K562 (cell line): Measurements from ENCODE around the gene CLEC4C. TPM values are rescaled to one million over a fixed set of nuclear protein-coding genes. Genes with fewer than 3 reads are reported as not detected.

ENCODE experiments used
- ATAC-seq: fragments of 200-7000 bp; cut with Tn5 transposase; 3 replicates; pipeline ENCODE4 v1.9.1; 2020; ENCODE audit warnings: moderate library complexity
- BruUV-seq: library from RNA; stranded (reverse); fragments of 400-500 nt; replicated peaks from 2 replicates; lab custom pipeline; 2021; lab: Mats Ljungman, UMichigan
- CTCF ChIA-PET: fragments of 300-600 bp; formaldehyde crosslinking; extraction: SDS; loops from one replicate; lab custom pipeline; 2021; ENCODE audit warnings: low intra/inter-chr PET ratio; lab: Yijun Ruan, JAX
- POLR2A ChIA-PET: fragments of 300-600, 350-650 bp; sonication (Branson Sonifier 250); formaldehyde crosslinking; extraction: SDS; loops from one replicate; lab custom pipeline; 2021; ENCODE audit warnings: antibody characterized with exemption, inconsistent platforms; lab: Yijun Ruan, JAX
- DNase-seq, 4 experiments: peaks; one replicate each; pipeline versions ENCODE4 v3.0.0 to v3.0.0-alpha.2; 2011 to 2018; ENCODE audit warnings: low spot score in 3 of 4, mixed read lengths in 3 of 4; ENCODE audit errors: extremely low read depth in 1 of 4
- FAIRE-seq: peaks from 2 replicates; lab custom pipeline; 2011; peaks lifted over from hg19 to GRCh38; lab: Jason Lieb, UNC
- H2AFZ ChIP-seq: 2 replicates; pipeline ENCODE4 v1.6.0; 2011; ENCODE audit warnings: low read depth, low read length, control low read depth, inconsistent platforms
- H3K27ac ChIP-seq: fragments of 200-600 bp; 3 replicates; pipeline ENCODE4 v1.8.0; 2011; ENCODE audit warnings: low read depth, mild to moderate bottlenecking, control low read depth, inconsistent platforms, low read length, moderate library complexity, mixed read lengths; ENCODE audit errors: extremely low read depth
- H3K27me3 ChIP-seq, 2 experiments: fragments of 300-600 bp in 1 of 2; 2 replicates in 1 of 2; 3 replicates in 1 of 2; pipeline versions ENCODE4 v1.6.0 to v1.8.0; 2011; ENCODE audit warnings: inconsistent platforms in 2 of 2, low read length in 2 of 2, mild to moderate bottlenecking in 1 of 2, mixed read lengths in 1 of 2, moderate library complexity in 1 of 2; ENCODE audit not compliant: control insufficient read depth in 2 of 2, insufficient read depth in 2 of 2
- H3K36me3 ChIP-seq: fragments of 300-600 bp; 3 replicates; pipeline ENCODE4 v1.8.0; 2011; ENCODE audit warnings: mild to moderate bottlenecking, low read length, inconsistent platforms; ENCODE audit not compliant: control insufficient read depth, insufficient read depth
- H3K4me1 ChIP-seq, 2 experiments: fragments of 200-600 bp in 1 of 2; replicated peaks in 1 of 2; 2 replicates in 1 of 2; 3 replicates in 1 of 2; pipeline versions ENCODE4 v1.5.1 to v1.8.0; 2011; ENCODE audit warnings: inconsistent platforms in 2 of 2, low read length in 2 of 2, mild to moderate bottlenecking in 1 of 2, mixed read lengths in 1 of 2, moderate library complexity in 1 of 2; ENCODE audit not compliant: control insufficient read depth in 2 of 2, insufficient read depth in 2 of 2
- H3K4me2 ChIP-seq: 2 replicates; pipeline ENCODE4 v1.6.1; 2011; ENCODE audit warnings: low read length, control low read depth, inconsistent platforms, mixed read lengths; ENCODE audit not compliant: insufficient read depth
- H3K4me3 ChIP-seq: fragments of 200-600 bp; sonication (generic), shearing (Covaris generic); 2 replicates; pipeline ENCODE4 v1.5.1; 2016; ENCODE audit warnings: control low read depth, inconsistent platforms
- H3K79me2 ChIP-seq: fragments of 200-600 bp; 3 replicates; pipeline ENCODE4 v1.8.0; 2011; ENCODE audit warnings: low read length, inconsistent platforms; ENCODE audit not compliant: control insufficient read depth, insufficient read depth
- H3K9ac ChIP-seq, 2 experiments: 2 replicates each; pipeline versions ENCODE4 v1.6.0 to v1.6.1; 2011; ENCODE audit warnings: low read depth in 2 of 2, low read length in 2 of 2, control low read depth in 1 of 2, inconsistent platforms in 1 of 2, mild to moderate bottlenecking in 1 of 2, mixed read lengths in 1 of 2; ENCODE audit not compliant: insufficient read depth in 1 of 2
- H3K9me1 ChIP-seq: one replicate; pipeline ENCODE4 v1.6.0; 2011; ENCODE audit warnings: inconsistent platforms, mild to moderate bottlenecking, low read length, moderate library complexity; ENCODE audit not compliant: control insufficient read depth, insufficient read depth
- H3K9me3 ChIP-seq: replicated peaks from 2 replicates; pipeline ENCODE4 v1.5.1; 2011; ENCODE audit warnings: low read depth, low read length, inconsistent platforms; ENCODE audit not compliant: control insufficient read depth, insufficient read depth
- H4K20me1 ChIP-seq: replicated peaks from 2 replicates; pipeline ENCODE4 v1.6.1; 2011; ENCODE audit warnings: low read length, inconsistent platforms, mixed read lengths; ENCODE audit not compliant: control insufficient read depth, insufficient read depth
- BCOR ChIP-seq: fragments of 450-650 bp; IDR thresholded peaks from 2 replicates; pipeline ENCODE4 v1.6.1; 2016
- EP300 ChIP-seq: IDR thresholded peaks from 2 replicates; pipeline ENCODE4 v1.6.1; 2012; ENCODE audit warnings: low read length, improper control_type of control experiment
- EWSR1 ChIP-seq: fragments of 450-650 bp; IDR thresholded peaks from 2 replicates; pipeline ENCODE4 v1.6.1; 2018; ENCODE audit warnings: borderline replicate concordance, mild to moderate bottlenecking, low read depth, moderate library complexity; ENCODE audit not compliant: partially characterized antibody
- ID3 ChIP-seq, 2 experiments: fragments of 250-450 bp in 1 of 2; fragments of 450-650 bp in 1 of 2; sonication (Bioruptor Pico) in 1 of 2; IDR thresholded peaks; 2 replicates each; pipeline versions ENCODE4 v1.6.1 to v1.8.0; 2016 to 2021; ENCODE audit warnings: mild to moderate bottlenecking in 2 of 2, moderate library complexity in 2 of 2, missing compliant biosample characterization in 1 of 2, missing genetic modification characterization in 1 of 2
- KDM4B ChIP-seq, 2 experiments: fragments of 450-650 bp in 1 of 2; sonication (generic) in 1 of 2; IDR thresholded peaks; 2 replicates each; pipeline ENCODE4 v1.6.1; 2016 to 2017; ENCODE audit warnings: borderline replicate concordance in 2 of 2, antibody characterized with exemption in 1 of 2, low read depth in 1 of 2, mild to moderate bottlenecking in 1 of 2
- RCOR1 ChIP-seq, 2 experiments: IDR thresholded peaks; 2 replicates each; pipeline ENCODE4 v1.6.1; 2012; ENCODE audit warnings: low read depth in 2 of 2, low read length in 2 of 2, borderline replicate concordance in 1 of 2, improper control_type of control experiment in 1 of 2
- RERE ChIP-seq: sonication (generic); formaldehyde crosslinking; IDR thresholded peaks from 2 replicates; pipeline ENCODE4 v1.8.0; 2023; ENCODE audit warnings: missing genetic modification reagents, mild to moderate bottlenecking, borderline replicate concordance
- RFX5 ChIP-seq: IDR thresholded peaks from 2 replicates; pipeline ENCODE4 v1.6.1; 2011; ENCODE audit warnings: low read depth, mild to moderate bottlenecking, improper control_type of control experiment, low read length
- SMARCC2 ChIP-seq: fragments of 450-650 bp; IDR thresholded peaks from 2 replicates; pipeline ENCODE4 v1.6.1; 2017; ENCODE audit warnings: antibody characterized with exemption, moderate library complexity, mild to moderate bottlenecking, low read depth
- SNAPC5 ChIP-seq: fragments of 250-450 bp; sonication (Bioruptor Pico); IDR thresholded peaks from 2 replicates; pipeline ENCODE4 v1.8.0; 2021; ENCODE audit warnings: moderate library complexity, mild to moderate bottlenecking, inconsistent platforms
- TAL1 ChIP-seq: fragments of 450-650 bp; IDR thresholded peaks from 2 replicates; pipeline ENCODE4 v1.6.1; 2016; ENCODE audit warnings: mild to moderate bottlenecking
- TRIM28 ChIP-seq: fragments of 450-650 bp; IDR thresholded peaks from 2 replicates; pipeline ENCODE4 v1.6.1; 2017
- ZNF24 ChIP-seq: fragments of 450-650 bp; IDR thresholded peaks from 2 replicates; pipeline ENCODE4 v1.6.1; 2016
- ZNF445 ChIP-seq: fragments of 250-450 bp; sonication (Bioruptor Pico); IDR thresholded peaks from 2 replicates; pipeline ENCODE4 v1.4.0; 2020; ENCODE audit warnings: low read depth, mild to moderate bottlenecking, moderate library complexity
- ZNF551 ChIP-seq: fragments of 250-450 bp; sonication (Bioruptor Pico); IDR thresholded peaks from 2 replicates; pipeline ENCODE4 v1.5.0; 2021; ENCODE audit warnings: mild to moderate bottlenecking, moderate library complexity
- WGBS: fragments of 100-300 bp; shearing (Covaris generic); methylation state at CpG from one replicate; pipeline ENCODE4 v1.1.6; 2016; ENCODE audit warnings: low coverage, mixed read lengths; ENCODE audit not compliant: insufficient coverage; ENCODE audit errors: missing lambda C conversion rate; 5-methylcytosine and 5-hydroxymethylcytosine counted together
- in situ Hi-C: fragments of 300-500 bp; cut with MboI; formaldehyde crosslinking; loops from 4 replicates; pipeline ENCODE4 v1.15.0; 2018; ENCODE audit warnings: inconsistent platforms, mixed read lengths
- intact Hi-C: fragments of 100-400 bp; cut with micrococcal nuclease; formaldehyde crosslinking; loops from 2 replicates; pipeline ENCODE4 v1.14.2; 2022
- polyA plus RNA-seq, 8 experiments: library from polyadenylated mRNA; depleted of rRNA in 4 of 8; stranded (reverse) in 5 of 8; unstranded in 3 of 8; fragments of >200 nt; fragmentation: Nextera tagmentation in 2 of 8; fragmentation: Illumina TruSeq in 1 of 8; extraction: Ambion mirVana in 2 of 8; extraction: Trizol in 1 of 8; gene quantifications; 2 replicates each; pipeline versions ENCODE4 v1.2.1 to v1.2.3, GENCODE V29; 2011 to 2014; ENCODE audit warnings: inconsistent platforms in 1 of 8, missing spikeins in 1 of 8
- total RNA-seq, 7 experiments: library from RNA; depleted of rRNA in 6 of 7; stranded (reverse); fragments of >200 nt in 6 of 7; fragmentation: Illumina TruSeq in 2 of 7; extraction: Trizol in 2 of 7; gene quantifications; 2 replicates each; pipeline versions ENCODE4 v1.2.1 to v1.2.3, GENCODE V29; 2011 to 2021; ENCODE audit warnings: low replicate concordance in 1 of 7

The CLEC4C gene
- total and polyA plus RNA-seq, 9 of the 15 experiments (the other 6 are each of a cell fraction or from before 2014, with no cell fraction given), result not detected

- H3K79me2 ChIP-seq, result no peaks in the 10 kb centered on the region
- H2AFZ ChIP-seq, result no peak overlapping the region
- H4K20me1 ChIP-seq, result no peaks in the 10 kb centered on the region
- POLR2A ChIA-PET, result interaction anchor here (0.7 to 1.1 kb wide), 2 partner anchors 13 to 83 kb away, joined by 3 read pairs; no protein-coding TSS in a partner anchor
- in situ Hi-C loops, result no loop called here
- no peak overlapping the region for H3K4me2 ChIP-seq
- H3K9me3 ChIP-seq, result no peaks in the 10 kb centered on the region
- BruUV-seq, result no TSS peak
- no peaks in the 10 kb centered on the region for H3K9me1 ChIP-seq
- CTCF ChIA-PET, result no interaction called here
- no peak for DNase-seq
- H3K9ac ChIP-seq, result no peak overlapping the region
- FAIRE-seq, result no peak
- intact Hi-C loops, result no loop called here
- WGBS, result 5% methylated on average over 3 of the region's 3 CpGs
- H3K4me1 ChIP-seq, result no peaks in the 10 kb centered on the region
- H3K36me3 ChIP-seq, result no peaks in the 10 kb centered on the region
- ATAC-seq, result no peak
- H3K27ac ChIP-seq, result no peak overlapping the region
- H3K27me3 ChIP-seq, result peaks cover 2 to 16% of the 10 kb centered on the region in 2 experiments; a peak in 3 of 5 replicates
- no peak overlapping the region for H3K4me3 ChIP-seq
- TF ChIP-seq TRIM28 (no peak), BCOR (no peak), RCOR1 (IDR thresholded peaks at IDR 0.05; ENCODE audit: borderline replicate concordance in 1 of 2, low read depth in 2 of 2, low read length in 2 of 2) (no peak), EP300 (no peak), TAL1 (no peak), KDM4B (IDR thresholded peaks at IDR 0.05; ENCODE audit: borderline replicate concordance in 2 of 2, low read depth in 1 of 2) (no peak), ZNF551 (no peak), ID3 (CRISPR knock-in tag; IDR thresholded peaks at IDR 0.05) (no peak), ID3 (tag; IDR thresholded peaks at IDR 0.05) (no peak), SNAPC5 (CRISPR knock-in tag) (no peak), ZNF24 (no peak), RERE (no peak), RFX5 (no peak), EWSR1 (no peak), SMARCC2 (no peak), ZNF445 (no peak)
Observed at GRCh38 chr12:7793211-7793610, 46.0 kb upstream of the CLEC4C start.
